GM12878 (cell line): ENCODE results near the gene RNLS.

Source experiments
- BRCA1 ChIP-seq: IDR thresholded peaks from 2 replicates; pipeline ENCODE4 v1.6.1; 2011; ENCODE audit warnings: low read depth, low read length, improper control_type of control experiment
- TF ChIP-seq, protein P1 (sequence below), 3 experiments: IDR thresholded peaks in 2 of 3; conservative IDR thresholded peaks in 1 of 3; 2 replicates each; pipeline ENCODE4 v1.5.1; 2011; ENCODE audit warnings: low read depth in 3 of 3, low read length in 3 of 3, mild to moderate bottlenecking in 3 of 3, control low read depth in 2 of 3, moderate library complexity in 2 of 3, inconsistent platforms in 1 of 3, mixed read lengths in 1 of 3; ENCODE audit not compliant: control insufficient read depth in 2 of 3, insufficient read depth in 1 of 3; ENCODE audit errors: extremely low read depth in 1 of 3
- TF ChIP-seq, protein P2 (sequence below): IDR thresholded peaks from 2 replicates; pipeline ENCODE4 v1.6.1; 2012; ENCODE audit warnings: low read length, inconsistent platforms

DNA sequence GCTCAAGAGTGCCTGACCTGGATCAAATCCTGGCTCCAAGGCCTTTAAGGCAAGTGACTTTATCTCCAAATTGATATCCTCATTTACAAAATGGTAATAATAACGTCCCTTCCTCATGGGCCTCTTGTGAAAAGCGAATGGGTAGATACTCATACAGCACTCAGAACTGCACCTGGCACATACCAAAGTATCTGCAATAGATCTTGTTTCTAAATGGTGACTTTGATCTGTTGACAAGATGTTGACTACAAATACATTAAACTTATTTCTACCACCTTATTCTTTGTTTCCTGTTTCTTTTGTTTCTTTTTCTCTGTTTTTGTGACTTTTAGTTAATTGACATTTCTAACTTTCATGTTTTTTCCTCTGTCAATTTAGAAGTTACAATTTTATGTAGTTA, 53.0 kb downstream of the RNLS start:
- TF ChIP-seq, protein P1, sequence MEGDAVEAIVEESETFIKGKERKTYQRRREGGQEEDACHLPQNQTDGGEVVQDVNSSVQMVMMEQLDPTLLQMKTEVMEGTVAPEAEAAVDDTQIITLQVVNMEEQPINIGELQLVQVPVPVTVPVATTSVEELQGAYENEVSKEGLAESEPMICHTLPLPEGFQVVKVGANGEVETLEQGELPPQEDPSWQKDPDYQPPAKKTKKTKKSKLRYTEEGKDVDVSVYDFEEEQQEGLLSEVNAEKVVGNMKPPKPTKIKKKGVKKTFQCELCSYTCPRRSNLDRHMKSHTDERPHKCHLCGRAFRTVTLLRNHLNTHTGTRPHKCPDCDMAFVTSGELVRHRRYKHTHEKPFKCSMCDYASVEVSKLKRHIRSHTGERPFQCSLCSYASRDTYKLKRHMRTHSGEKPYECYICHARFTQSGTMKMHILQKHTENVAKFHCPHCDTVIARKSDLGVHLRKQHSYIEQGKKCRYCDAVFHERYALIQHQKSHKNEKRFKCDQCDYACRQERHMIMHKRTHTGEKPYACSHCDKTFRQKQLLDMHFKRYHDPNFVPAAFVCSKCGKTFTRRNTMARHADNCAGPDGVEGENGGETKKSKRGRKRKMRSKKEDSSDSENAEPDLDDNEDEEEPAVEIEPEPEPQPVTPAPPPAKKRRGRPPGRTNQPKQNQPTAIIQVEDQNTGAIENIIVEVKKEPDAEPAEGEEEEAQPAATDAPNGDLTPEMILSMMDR (IDR thresholded peaks at IDR 0.05 in 2 of 3, conservative IDR thresholded peaks at IDR 0.05 in 1 of 3; ENCODE audit: control insufficient read depth in 2 of 3, extremely low read depth in 1 of 3, insufficient read depth in 1 of 3, low read depth in 3 of 3, low read length in 3 of 3), result no peak
- no peak for TF ChIP-seq BRCA1
- TF ChIP-seq, protein P2, sequence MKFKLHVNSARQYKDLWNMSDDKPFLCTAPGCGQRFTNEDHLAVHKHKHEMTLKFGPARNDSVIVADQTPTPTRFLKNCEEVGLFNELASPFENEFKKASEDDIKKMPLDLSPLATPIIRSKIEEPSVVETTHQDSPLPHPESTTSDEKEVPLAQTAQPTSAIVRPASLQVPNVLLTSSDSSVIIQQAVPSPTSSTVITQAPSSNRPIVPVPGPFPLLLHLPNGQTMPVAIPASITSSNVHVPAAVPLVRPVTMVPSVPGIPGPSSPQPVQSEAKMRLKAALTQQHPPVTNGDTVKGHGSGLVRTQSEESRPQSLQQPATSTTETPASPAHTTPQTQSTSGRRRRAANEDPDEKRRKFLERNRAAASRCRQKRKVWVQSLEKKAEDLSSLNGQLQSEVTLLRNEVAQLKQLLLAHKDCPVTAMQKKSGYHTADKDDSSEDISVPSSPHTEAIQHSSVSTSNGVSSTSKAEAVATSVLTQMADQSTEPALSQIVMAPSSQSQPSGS, result no peak
